Fibroblast of villous mesenchyme (primary cell): ENCODE data around the gene CD6. TPM values are rescaled to one million over a fixed set of nuclear protein-coding genes. Genes with fewer than 3 reads are reported as not detected.

Experiments
- DNase-seq: peaks from one replicate; pipeline ENCODE4 v3.0.0-alpha.2; 2010; ENCODE audit warnings: low read depth
- H3K4me3 ChIP-seq: 2 replicates; pipeline ENCODE4 v1.5.1; 2011; ENCODE audit warnings: low read depth, mild to moderate bottlenecking, low read length
- CTCF ChIP-seq: IDR thresholded peaks from 2 replicates; pipeline ENCODE4 v1.5.1; 2012; ENCODE audit warnings: low read depth, mild to moderate bottlenecking, low read length; ENCODE audit not compliant: insufficient read depth
- total RNA-seq: library from RNA; depleted of rRNA; stranded (reverse); fragments of >200 nt; gene quantifications from 2 replicates; pipeline ENCODE4 v1.2.3, GENCODE V29; 2012

Gene CD6
- total RNA-seq, 1 donor = not detected

- H3K4me3 ChIP-seq = no peak overlapping the region
- no peak for TF ChIP-seq CTCF
- no peak for DNase-seq
Measured at GRCh38 chr11:61041755-61042518, 70.5 kb downstream of the CD6 start.

GRCh38 chr11:61042537-61042936 is 71.1 kb downstream of the CD6 start:
- no peak for DNase-seq
- TF ChIP-seq CTCF = no peak
- no peak overlapping the region for H3K4me3 ChIP-seq

- H3K4me3 ChIP-seq = no peak overlapping the region
- DNase-seq = no peak
- no peak for TF ChIP-seq CTCF
Measured at GRCh38 chr11:61042961-61043540, 71.6 kb downstream of the CD6 start.

- H3K4me3 ChIP-seq = no peak overlapping the region
- DNase-seq = no peak
- no peak for TF ChIP-seq CTCF
Measured at GRCh38 chr11:61045271-61045670, 73.8 kb downstream of the CD6 start.

GRCh38 chr11:61046833-61047232 is 75.4 kb downstream of the CD6 start:
- TF ChIP-seq CTCF = no peak
- no peak overlapping the region for H3K4me3 ChIP-seq
- DNase-seq = no peak

- TF ChIP-seq CTCF = no peak
- DNase-seq = no peak
- no peak overlapping the region for H3K4me3 ChIP-seq
Measured at GRCh38 chr11:61048368-61049062, 77.0 kb downstream of the CD6 start.
